ENCODE data around the gene PPP6R3.

PPP6R3 gene

DNA sequence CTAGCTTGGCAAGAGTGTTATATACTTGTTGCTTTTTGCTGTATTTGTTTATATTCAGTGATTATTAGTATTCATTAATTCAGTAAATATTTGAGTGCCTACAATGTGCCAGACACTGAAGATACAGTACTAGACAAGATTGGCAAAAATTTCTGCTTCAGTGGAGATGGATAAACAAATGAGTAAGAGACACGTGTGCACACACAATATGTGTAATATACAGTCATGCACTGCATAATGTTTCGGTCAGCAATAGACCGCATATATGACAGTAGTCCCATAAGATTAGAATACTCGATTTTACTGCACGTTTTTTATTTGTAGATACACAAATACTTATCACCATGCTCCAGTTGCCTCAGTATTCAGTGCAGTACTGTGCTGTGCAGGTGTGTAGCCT, 118.9 kb downstream of the PPP6R3 start:
- H3K9me3 ChIP-seq (ENCODE audit: severe bottlenecking), result no peaks in the 10 kb centered on the region
- no peak for TF ChIP-seq CTCF (IDR thresholded peaks at IDR 0.05; ENCODE audit: low read depth, low read length)
- no peak for DNase-seq
- H3K27ac ChIP-seq, result no peak overlapping the region
- no peaks in the 10 kb centered on the region for H3K27me3 ChIP-seq (ENCODE audit: insufficient read depth, low read depth, severe bottlenecking)
- no peak overlapping the region for H3K4me3 ChIP-seq (ENCODE audit: low read depth, low read length)
- H3K36me3 ChIP-seq, result peaks cover 68% of the 10 kb centered on the region

DNA sequence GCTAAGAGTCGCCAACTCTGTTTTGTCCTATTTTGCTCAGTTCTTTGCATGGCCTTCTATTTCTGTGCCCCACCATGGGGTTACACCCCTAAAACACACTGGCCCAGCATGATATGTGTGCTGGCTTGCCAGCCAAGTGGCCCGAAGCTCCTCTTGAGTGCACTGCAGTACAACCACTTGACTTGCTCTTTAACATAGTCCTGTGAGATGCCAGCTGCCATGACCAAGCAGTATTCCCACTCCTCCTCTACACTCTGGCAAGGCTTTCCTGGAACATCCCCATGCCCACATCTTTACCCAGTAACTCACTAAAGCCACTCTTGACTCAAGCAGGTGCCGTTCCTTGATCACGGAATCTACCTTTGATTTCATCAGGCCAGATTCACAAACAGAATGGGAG, 120.9 kb downstream of the PPP6R3 start:
- no peak for TF ChIP-seq CTCF (IDR thresholded peaks at IDR 0.05; ENCODE audit: low read depth, low read length)
- Histone ChIP-seq H3K4me3 (ENCODE audit: low read depth, low read length) (no peak overlapping the region), H3K36me3 (peaks cover 69% of the 10 kb centered on the region), H3K9me3 (ENCODE audit: severe bottlenecking) (no peaks in the 10 kb centered on the region), H3K27me3 (ENCODE audit: insufficient read depth, low read depth, severe bottlenecking) (no peaks in the 10 kb centered on the region), H3K27ac (no peak overlapping the region)
- no peak for DNase-seq

GRCh38 chr11:68581901-68582300, 121.3 kb downstream of the PPP6R3 start:
- DNase-seq, result no peak
- Histone ChIP-seq H3K4me3 (ENCODE audit: low read depth, low read length) (no peak overlapping the region), H3K9me3 (ENCODE audit: severe bottlenecking) (no peaks in the 10 kb centered on the region), H3K36me3 (peaks cover 69% of the 10 kb centered on the region), H3K27me3 (ENCODE audit: insufficient read depth, low read depth, severe bottlenecking) (no peaks in the 10 kb centered on the region), H3K27ac (no peak overlapping the region)
- TF ChIP-seq CTCF (IDR thresholded peaks at IDR 0.05; ENCODE audit: low read depth, low read length), result no peak

DNA sequence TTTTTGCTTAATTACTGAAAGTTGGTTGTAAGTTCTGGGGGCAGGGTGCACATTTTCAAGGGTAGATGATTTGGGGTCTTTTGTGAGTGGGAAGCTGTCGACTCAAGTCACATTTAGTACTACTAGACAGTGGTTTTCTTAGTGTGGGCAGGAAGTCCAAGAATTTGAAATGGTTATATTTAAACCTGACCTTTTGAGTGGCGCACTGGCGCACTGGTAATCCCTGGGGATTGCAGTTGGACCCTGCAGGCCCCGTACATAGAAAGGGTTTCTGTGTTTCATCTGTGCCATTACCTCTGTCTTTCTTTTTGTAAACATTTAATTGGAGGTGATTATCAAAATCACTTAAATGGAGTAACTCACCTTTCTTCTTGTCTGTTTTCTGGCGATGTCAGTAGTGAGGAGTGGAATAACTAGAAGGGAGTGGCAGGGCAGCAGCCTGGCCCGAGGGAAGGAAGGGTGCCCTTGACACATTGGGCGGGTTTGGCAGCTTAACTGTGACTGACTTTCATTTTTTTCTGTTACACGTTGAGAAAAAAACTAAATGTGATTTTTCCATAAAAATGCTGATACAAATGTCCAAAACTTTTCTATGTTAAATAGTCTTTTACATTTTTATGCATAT, 122.0 kb downstream of the PPP6R3 start:
- TF ChIP-seq CTCF (IDR thresholded peaks at IDR 0.05; ENCODE audit: low read depth, low read length), result no peak
- no peak for DNase-seq
- Histone ChIP-seq H3K36me3 (peaks cover 71% of the 10 kb centered on the region), H3K27ac (no peak overlapping the region), H3K27me3 (ENCODE audit: insufficient read depth, low read depth, severe bottlenecking) (no peaks in the 10 kb centered on the region), H3K4me3 (ENCODE audit: low read depth, low read length) (no peak overlapping the region), H3K9me3 (ENCODE audit: severe bottlenecking) (no peaks in the 10 kb centered on the region)

GRCh38 chr11:68583041-68583446, 122.5 kb downstream of the PPP6R3 start:
- peaks cover 73% of the 10 kb centered on the region for H3K36me3 ChIP-seq
- H3K4me3 ChIP-seq (ENCODE audit: low read depth, low read length), result no peak overlapping the region
- H3K27me3 ChIP-seq (ENCODE audit: insufficient read depth, low read depth, severe bottlenecking), result no peaks in the 10 kb centered on the region
- no peak for DNase-seq
- no peak overlapping the region for H3K27ac ChIP-seq
- no peak for TF ChIP-seq CTCF (IDR thresholded peaks at IDR 0.05; ENCODE audit: low read depth, low read length)
- H3K9me3 ChIP-seq (ENCODE audit: severe bottlenecking), result no peaks in the 10 kb centered on the region

GRCh38 chr11:68584097-68584496, 123.5 kb downstream of the PPP6R3 start:
- Histone ChIP-seq H3K36me3 (peaks cover 68% of the 10 kb centered on the region), H3K27me3 (ENCODE audit: insufficient read depth, low read depth, severe bottlenecking) (no peaks in the 10 kb centered on the region), H3K27ac (no peak overlapping the region), H3K9me3 (ENCODE audit: severe bottlenecking) (no peaks in the 10 kb centered on the region), H3K4me3 (ENCODE audit: low read depth, low read length) (no peak overlapping the region)
- peak; percentile 89 for TF ChIP-seq CTCF (IDR thresholded peaks at IDR 0.05; ENCODE audit: low read depth, low read length)
- DNase-seq, result peak; percentile 54

All from WERI-Rb-1 (cell line).